GM13976 (cell line): ENCODE measurements around the gene SIGLECL1.

Experiments
- DNase-seq: peaks from one replicate; pipeline ENCODE4 v3.0.0; 2012; ENCODE audit warnings: low spot score
- CTCF ChIP-seq: IDR thresholded peaks from 2 replicates; pipeline ENCODE4 v1.5.1; 2012; ENCODE audit warnings: borderline replicate concordance, mild to moderate bottlenecking; ENCODE audit not compliant: insufficient read depth; ENCODE audit errors: extremely low read depth, missing control alignments, control extremely low read depth
- in situ Hi-C: fragments of 300-500 bp; cut with MboI; formaldehyde crosslinking; loops from one replicate; pipeline ENCODE4 v1.12.0; 2022; ENCODE audit warnings: low sequenced_read_pairs, mixed read lengths, inconsistent platforms; ENCODE audit not compliant: unreplicated experiment

SIGLECL1 gene

DNA sequence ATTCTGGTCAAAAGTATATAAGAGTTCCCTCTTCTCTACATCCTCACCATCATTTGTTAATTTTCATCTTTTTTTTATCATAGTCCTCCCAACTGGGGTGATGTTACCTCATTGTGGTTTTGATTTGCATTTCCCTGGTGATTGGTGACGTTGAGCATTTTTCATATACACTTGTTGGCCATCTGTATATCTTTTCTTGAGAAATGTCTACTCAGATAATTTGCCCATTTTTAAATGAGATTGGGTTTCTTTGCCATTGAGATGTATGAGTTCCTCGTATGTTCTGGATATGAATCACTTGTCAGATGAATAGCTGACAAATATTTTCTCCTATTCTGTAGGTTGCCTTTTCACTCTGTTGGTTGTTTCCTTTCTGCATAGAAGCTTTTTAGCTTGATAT is 23.6 kb upstream of the SIGLECL1 start:
- no peak for TF ChIP-seq CTCF
- no peak for DNase-seq
- in situ Hi-C loops, result no loop called here

- no peak for DNase-seq
- no peak for TF ChIP-seq CTCF
- in situ Hi-C loops, result no loop called here
Measured at GRCh38 chr19:51227966-51228365, 22.9 kb upstream of the SIGLECL1 start.

- TF ChIP-seq CTCF, result no peak
- in situ Hi-C loops, result no loop called here
Measured at GRCh38 chr19:51240866-51241265, 10.0 kb upstream of the SIGLECL1 start.

GRCh38 chr19:51242881-51243630 is 7.8 kb upstream of the SIGLECL1 start:
- in situ Hi-C loops, result no loop called here
- TF ChIP-seq CTCF, result no peak

More at GRCh38 chr19:51240866-51241265, 10.0 kb upstream of the SIGLECL1 start:
- no peak for DNase-seq

GRCh38 chr19:51246164-51246552 is 4.7 kb upstream of the SIGLECL1 start:
- in situ Hi-C loops, result no loop called here
- no peak for DNase-seq
- TF ChIP-seq CTCF, result no peak

More at GRCh38 chr19:51242881-51243630, 7.8 kb upstream of the SIGLECL1 start:
- no peak for DNase-seq

- no peak for DNase-seq
- no peak for TF ChIP-seq CTCF
- in situ Hi-C loops, result no loop called here
Measured at GRCh38 chr19:51247972-51248590, 2.8 kb upstream of the SIGLECL1 start.
